DND-41 (cell line): ENCODE data around the gene APEH.

ENCODE experiments used
- ATAC-seq: fragments of 200-7000 bp; cut with Tn5 transposase; 3 replicates; pipeline ENCODE4 v1.9.1; 2021; ENCODE audit warnings: low read depth; ENCODE audit not compliant: insufficient read depth
- DNase-seq: peaks from one replicate; pipeline ENCODE4 v3.0.0-alpha.2; 2020
- H2AFZ ChIP-seq: 2 replicates; pipeline ENCODE4 v1.6.0; 2012; ENCODE audit warnings: low read depth, low read length
- H3K27ac ChIP-seq: 2 replicates; pipeline ENCODE4 v1.5.1; 2012; ENCODE audit warnings: low read length, inconsistent platforms
- H3K27me3 ChIP-seq: fragments of 200-600 bp; sonication (generic); 2 replicates; pipeline ENCODE4 v1.6.0; 2012; ENCODE audit warnings: low read length, mild to moderate bottlenecking, inconsistent platforms; ENCODE audit not compliant: insufficient read depth, poor library complexity
- H3K36me3 ChIP-seq: 2 replicates; pipeline ENCODE4 v1.5.1; 2012; ENCODE audit warnings: low read length, inconsistent platforms; ENCODE audit not compliant: insufficient read depth
- H3K4me1 ChIP-seq: 2 replicates; pipeline ENCODE4 v1.5.1; 2012; ENCODE audit warnings: mild to moderate bottlenecking, low read length; ENCODE audit not compliant: insufficient read depth
- H3K4me2 ChIP-seq: 2 replicates; pipeline ENCODE4 v1.6.0; 2012; ENCODE audit warnings: mild to moderate bottlenecking, moderate library complexity, low read length, inconsistent platforms; ENCODE audit not compliant: insufficient read depth
- H3K4me3 ChIP-seq, 2 experiments: fragments of 200-600 bp in 1 of 2; shearing (Covaris generic) in 1 of 2; 2 replicates each; pipeline ENCODE4 v1.5.1; 2012 to 2016; ENCODE audit warnings: inconsistent platforms in 2 of 2, low read length in 2 of 2, mild to moderate bottlenecking in 2 of 2, low read depth in 1 of 2, moderate library complexity in 1 of 2
- H3K79me2 ChIP-seq: 2 replicates; pipeline ENCODE4 v1.6.0; 2012; ENCODE audit warnings: low read length, inconsistent platforms; ENCODE audit not compliant: insufficient read depth
- H3K9ac ChIP-seq: 2 replicates; pipeline ENCODE4 v1.6.0; 2012; ENCODE audit warnings: low read depth, mild to moderate bottlenecking, inconsistent platforms, low read length, moderate library complexity
- H3K9me3 ChIP-seq: 2 replicates; pipeline ENCODE4 v1.5.1; 2012; ENCODE audit warnings: low read length, moderate library complexity, mild to moderate bottlenecking, inconsistent platforms; ENCODE audit not compliant: insufficient read depth, severe bottlenecking
- H4K20me1 ChIP-seq: 2 replicates; pipeline ENCODE4 v1.6.0; 2012; ENCODE audit warnings: low read length; ENCODE audit not compliant: insufficient read depth
- CTCF ChIP-seq: IDR thresholded peaks from 2 replicates; pipeline ENCODE4 v1.5.1; 2012; ENCODE audit warnings: borderline replicate concordance, low read length, moderate library complexity, mild to moderate bottlenecking; ENCODE audit not compliant: poor library complexity, severe bottlenecking; ENCODE audit errors: extremely low read depth
- EZH2 ChIP-seq: IDR thresholded peaks from 3 replicates; pipeline ENCODE4 v1.6.1; 2012; ENCODE audit warnings: borderline replicate concordance, low read depth, mild to moderate bottlenecking, moderate library complexity, low read length, inconsistent platforms; ENCODE audit not compliant: severe bottlenecking

APEH gene

GRCh38 chr3:49652903-49653415 lies 21.2 kb upstream of the APEH start:
- H3K79me2 ChIP-seq: no peaks in the 10 kb centered on the region

GRCh38 chr3:49653621-49654020 lies 20.5 kb upstream of the APEH start:
- TF ChIP-seq EZH2 (no peak), CTCF (no peak)
- no peak for ATAC-seq
- Histone ChIP-seq H2AFZ (no peak overlapping the region), H3K4me3 (no peak overlapping the region), H3K9me3 (no peaks in the 10 kb centered on the region), H3K79me2 (no peaks in the 10 kb centered on the region), H3K27ac (no peak overlapping the region), H3K36me3 (no peaks in the 10 kb centered on the region), H3K4me1 (no peaks in the 10 kb centered on the region), H3K27me3 (no peaks in the 10 kb centered on the region), H4K20me1 (no peaks in the 10 kb centered on the region), H3K4me2 (no peak overlapping the region), H3K9ac (no peak overlapping the region)
- DNase-seq: no peak

More at GRCh38 chr3:49652903-49653415, 21.2 kb upstream of the APEH start:
- DNase-seq: no peak
- H3K4me2 ChIP-seq: no peak overlapping the region
- H3K9me3 ChIP-seq: no peaks in the 10 kb centered on the region
- no peaks in the 10 kb centered on the region for H3K4me1 ChIP-seq
- TF ChIP-seq CTCF (no peak), EZH2 (no peak)
- H4K20me1 ChIP-seq: no peaks in the 10 kb centered on the region
- no peaks in the 10 kb centered on the region for H3K27me3 ChIP-seq
- H3K4me3 ChIP-seq: no peak overlapping the region
- no peak overlapping the region for H3K9ac ChIP-seq
- H3K36me3 ChIP-seq: no peaks in the 10 kb centered on the region
- H2AFZ ChIP-seq: no peak overlapping the region
- H3K27ac ChIP-seq: no peak overlapping the region
- no peak for ATAC-seq

- no peak for TF ChIP-seq EZH2
- no peak for TF ChIP-seq CTCF
- no peaks in the 10 kb centered on the region for H3K9me3 ChIP-seq
- H4K20me1 ChIP-seq: no peaks in the 10 kb centered on the region
- no peak overlapping the region for H2AFZ ChIP-seq
- H3K4me1 ChIP-seq: no peaks in the 10 kb centered on the region
- H3K4me3 ChIP-seq: no peak overlapping the region
- no peak overlapping the region for H3K27ac ChIP-seq
- H3K9ac ChIP-seq: no peak overlapping the region
- no peaks in the 10 kb centered on the region for H3K79me2 ChIP-seq
- no peak overlapping the region for H3K4me2 ChIP-seq
- ATAC-seq (no peak), DNase-seq (no peak)
- no peaks in the 10 kb centered on the region for H3K36me3 ChIP-seq
- no peaks in the 10 kb centered on the region for H3K27me3 ChIP-seq
Measured at GRCh38 chr3:49654176-49654825, 19.9 kb upstream of the APEH start.
